Superior temporal gyrus (tissue), 1 donor: ENCODE data around the gene KRTCAP2.
A peak's percentile ranks its signal among the peaks of the same experiment; 100 is the strongest.
"Not testable (repeated sequence)": the region's sequence is repeated elsewhere in the genome, so short reads cannot be mapped to it uniquely, and the experiment has no call there.

Experiments
- DNase-seq: peaks from one replicate; pipeline ENCODE4 v3.0.0-alpha.2; 2016; ENCODE audit errors: extremely low spot score

Gene KRTCAP2

GRCh38 chr1:155168456-155169210 is 4.5 kb downstream of the KRTCAP2 start:
- no peak for DNase-seq

- DNase-seq: not testable (repeated sequence)
Observed at GRCh38 chr1:155168105-155168445, 5.0 kb downstream of the KRTCAP2 start.

- DNase-seq: peak; percentile 97
Observed at GRCh38 chr1:155167166-155168104, 5.7 kb downstream of the KRTCAP2 start.

GRCh38 chr1:155166471-155167165 is 6.5 kb downstream of the KRTCAP2 start:
- DNase-seq: no peak

- no peak for DNase-seq
Observed at GRCh38 chr1:155166051-155166470, 7.0 kb downstream of the KRTCAP2 start.

GRCh38 chr1:155164625-155165024 is 8.5 kb downstream of the KRTCAP2 start:
- not testable (repeated sequence) for DNase-seq

- DNase-seq: not testable (repeated sequence)
Observed at GRCh38 chr1:155163785-155164184, 9.3 kb downstream of the KRTCAP2 start.

- not testable (repeated sequence) for DNase-seq
Observed at GRCh38 chr1:155162631-155163030, 10.5 kb downstream of the KRTCAP2 start.

- no peak for DNase-seq
Observed at GRCh38 chr1:155160128-155160527, 13.0 kb downstream of the KRTCAP2 start.

GRCh38 chr1:155158991-155159390 is 14.1 kb downstream of the KRTCAP2 start:
- DNase-seq: no peak

GRCh38 chr1:155155996-155156643 is 17.0 kb downstream of the KRTCAP2 start:
- not testable (repeated sequence) for DNase-seq

- no peak for DNase-seq
Observed at GRCh38 chr1:155145491-155145890, 27.6 kb downstream of the KRTCAP2 start.

GRCh38 chr1:155141749-155142148 is 31.4 kb downstream of the KRTCAP2 start:
- DNase-seq: no peak

- no peak for DNase-seq
Observed at GRCh38 chr1:155140630-155140953, 32.5 kb downstream of the KRTCAP2 start.

GRCh38 chr1:155139895-155140629 is 33.0 kb downstream of the KRTCAP2 start, which contains the start of gene DPM3:
DPM3 (minus strand) TSS chr1:155140531; CDS start chr1:155140240, 291 bp downstream.
- peak; percentile 95 for DNase-seq

GRCh38 chr1:155137154-155137949 is 35.8 kb downstream of the KRTCAP2 start:
- DNase-seq: no peak

- peak; percentile 11 for DNase-seq
Observed at GRCh38 chr1:155136748-155137147, 36.4 kb downstream of the KRTCAP2 start.

GRCh38 chr1:155135415-155136028 is 37.6 kb downstream of the KRTCAP2 start, which contains the start of gene SLC50A1:
SLC50A1 (plus strand) TSS chr1:155135852; CDS start chr1:155135912, 60 bp downstream.
- peak; percentile 90 for DNase-seq

GRCh38 chr1:155134880-155135414 is 38.2 kb downstream of the KRTCAP2 start:
- DNase-seq: no peak
